Cortex of kidney (tissue), 1 donor: ENCODE data around the gene SSX2IP.
"Not testable (repeated sequence)": the region's sequence is repeated elsewhere in the genome, so short reads cannot be mapped to it uniquely, and the experiment has no call there.

Source experiments
- DNase-seq: peaks from one replicate; lab custom pipeline; 2025; lab: John Stamatoyannopoulos, UW

SSX2IP gene

GRCh38 chr1:84675106-84675505 lies 15.2 kb downstream of the SSX2IP start:
- no peak for DNase-seq

GRCh38 chr1:84674705-84675104 lies 15.6 kb downstream of the SSX2IP start:
- DNase-seq, result no peak

GRCh38 chr1:84674021-84674420 lies 16.2 kb downstream of the SSX2IP start:
- no peak for DNase-seq

- DNase-seq, result no peak
These were observed 18.0 kb downstream of the SSX2IP start for GRCh38 chr1:84672080-84672854.

- no peak for DNase-seq
These were observed 20.4 kb downstream of the SSX2IP start for GRCh38 chr1:84669831-84670230.

GRCh38 chr1:84668185-84668584 lies 22.1 kb downstream of the SSX2IP start:
- DNase-seq, result no peak

GRCh38 chr1:84665703-84666317 lies 24.5 kb downstream of the SSX2IP start:
- no peak for DNase-seq

GRCh38 chr1:84653130-84653677 lies 37.1 kb downstream of the SSX2IP start:
- no peak for DNase-seq

GRCh38 chr1:84644472-84644871 lies 45.8 kb downstream of the SSX2IP start:
- DNase-seq, result no peak

GRCh38 chr1:84643183-84643582 lies 47.1 kb downstream of the SSX2IP start:
- no peak for DNase-seq

GRCh38 chr1:84642774-84643173 lies 47.5 kb downstream of the SSX2IP start:
- DNase-seq, result no peak

- not testable (repeated sequence) for DNase-seq
These were observed 50.5 kb downstream of the SSX2IP start for GRCh38 chr1:84639731-84640130.

- no peak for DNase-seq
These were observed 54.8 kb downstream of the SSX2IP start for GRCh38 chr1:84635429-84635828.

GRCh38 chr1:84634536-84635205 lies 55.6 kb downstream of the SSX2IP start:
- DNase-seq, result no peak

GRCh38 chr1:84632673-84633434 lies 57.4 kb downstream of the SSX2IP start:
- no peak for DNase-seq

- DNase-seq, result no peak
These were observed 58.1 kb downstream of the SSX2IP start for GRCh38 chr1:84632137-84632536.

GRCh38 chr1:84624876-84625275 lies 65.4 kb downstream of the SSX2IP start:
- DNase-seq, result no peak

- DNase-seq, result no peak
These were observed 68.7 kb downstream of the SSX2IP start for GRCh38 chr1:84621553-84621952.

GRCh38 chr1:84620720-84621313 lies 69.4 kb downstream of the SSX2IP start:
- DNase-seq, result no peak

GRCh38 chr1:84619383-84620102 lies 70.7 kb downstream of the SSX2IP start:
- no peak for DNase-seq

GRCh38 chr1:84617349-84617748 lies 72.9 kb downstream of the SSX2IP start:
- no peak for DNase-seq
